GM21717 (cell line): Measurements from ENCODE around the gene GATA5.

Experiments used
- ATAC-seq: cut with Tn5 transposase; IDR thresholded peaks from one replicate; pipeline ENCODE4 v1.9.1; 2021; ENCODE audit warnings: mild to moderate bottlenecking, moderate library complexity; ENCODE audit not compliant: unreplicated experiment

GATA5 gene

DNA sequence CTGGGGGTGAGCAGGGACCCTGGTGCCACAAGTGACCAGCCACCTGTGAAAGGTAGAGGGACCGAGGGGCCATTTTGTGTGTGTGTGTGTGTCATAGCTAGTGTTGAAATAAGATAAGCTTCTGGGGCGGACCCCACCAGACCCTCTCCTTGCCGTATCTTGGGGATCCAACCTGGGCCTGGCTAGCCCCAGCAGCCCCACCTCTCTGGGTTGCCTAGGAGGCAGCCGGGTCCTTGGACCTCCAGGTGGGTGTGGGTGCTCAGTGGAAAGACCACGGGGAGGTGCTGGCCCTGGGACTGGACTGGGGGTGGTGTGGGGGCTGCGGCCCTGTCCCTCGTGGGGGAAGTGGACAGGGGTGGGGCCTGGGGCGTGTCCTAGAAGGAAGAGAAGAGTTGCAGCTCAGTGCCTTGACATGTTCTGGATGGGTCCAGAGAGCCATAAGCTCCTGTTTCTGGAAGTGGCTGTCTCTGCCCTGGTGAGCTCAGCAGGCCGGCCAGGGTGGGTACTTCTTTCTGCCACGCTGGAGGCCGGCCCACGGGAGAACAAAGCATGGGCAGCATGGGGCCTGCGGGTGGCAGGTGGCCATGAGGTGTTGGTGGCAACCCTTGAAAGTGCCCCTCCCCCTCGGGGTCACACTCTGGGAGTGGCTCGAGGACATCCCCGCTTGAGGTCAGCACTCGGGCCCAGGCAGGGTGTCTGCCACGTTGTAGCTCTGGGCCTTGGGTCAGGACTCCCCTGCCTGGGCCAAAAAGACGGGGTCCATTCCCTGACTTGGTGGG, 56.9 kb downstream of the GATA5 start:
- no peak for ATAC-seq

- ATAC-seq: no peak
Measured at GRCh38 chr20:62417981-62418708, 57.6 kb downstream of the GATA5 start.

DNA sequence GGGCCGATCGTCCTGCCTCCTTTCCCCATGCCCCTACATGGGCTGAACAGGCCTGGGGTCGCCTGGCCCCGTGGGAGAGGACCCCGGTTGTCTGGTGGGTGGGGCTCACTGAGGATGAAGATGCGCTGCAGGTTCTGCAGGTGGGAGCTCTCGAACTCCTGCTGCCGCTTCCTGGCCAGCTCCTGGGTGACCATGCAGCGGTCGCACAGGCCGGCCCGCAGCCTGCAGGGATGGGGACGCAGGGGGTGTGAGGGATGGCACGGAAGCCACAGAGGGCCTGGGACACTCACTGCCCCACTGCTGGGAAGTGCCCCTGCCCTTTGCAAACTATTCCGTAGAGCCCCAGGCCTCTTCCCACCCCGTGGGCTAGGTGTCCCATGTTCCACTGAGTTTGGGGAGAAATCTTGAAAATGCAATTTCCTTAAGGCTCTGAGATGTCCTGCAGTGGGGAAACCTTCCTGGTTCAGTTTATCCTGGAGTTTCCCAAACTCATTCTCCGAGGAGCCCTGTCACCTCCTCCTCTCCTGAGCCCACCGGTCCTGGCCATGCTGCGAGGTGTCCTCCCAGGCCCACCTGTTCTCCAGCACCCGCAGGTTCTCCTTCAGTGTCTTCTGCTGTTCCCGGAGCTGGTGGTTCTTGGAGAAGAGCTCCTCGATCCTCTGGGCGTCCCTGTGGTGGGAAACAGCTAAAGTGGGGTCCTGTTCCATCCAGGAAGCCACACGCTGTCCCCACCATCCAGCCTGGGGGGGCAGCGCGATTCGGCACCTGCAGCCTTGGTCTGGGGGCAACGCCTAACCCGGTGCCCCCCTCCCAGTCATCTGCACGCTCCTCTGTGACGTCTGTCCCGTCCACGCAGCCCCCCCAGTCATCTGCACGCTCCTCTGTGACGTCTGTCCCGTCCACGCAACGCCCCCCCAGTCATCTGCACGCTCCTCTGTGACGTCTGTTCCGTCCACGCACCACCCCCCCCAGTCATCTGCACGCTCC, 58.9 kb downstream of the GATA5 start:
- no peak for ATAC-seq

GRCh38 chr20:62415354-62416111, 60.3 kb downstream of the GATA5 start:
- ATAC-seq: no peak

- no peak for ATAC-seq
Measured at GRCh38 chr20:62413896-62414481, 61.8 kb downstream of the GATA5 start.
